Fibroblast of lung (primary cell): Measurements from ENCODE around the gene SHROOM3. TPM values are rescaled to one million over a fixed set of nuclear protein-coding genes. Genes with fewer than 3 reads are reported as not detected.

Experiments used
- DNase-seq, 2 donors: peaks; one replicate each; pipeline versions ENCODE4 v3.0.0 to v3.0.0-alpha.2; 2010; ENCODE audit warnings: low read depth in 2 of 2
- H2AFZ ChIP-seq: 2 replicates; pipeline ENCODE4 v1.5.1; 2012; ENCODE audit warnings: low read length, control low read depth, inconsistent platforms
- H3K27ac ChIP-seq: 2 replicates; pipeline ENCODE4 v1.5.1; 2011; ENCODE audit warnings: low read length, control low read depth; ENCODE audit not compliant: insufficient read depth
- H3K27me3 ChIP-seq: 2 replicates; pipeline ENCODE4 v1.5.1; 2011; ENCODE audit warnings: mild to moderate bottlenecking, low read length; ENCODE audit not compliant: control insufficient read depth, insufficient read depth
- H3K36me3 ChIP-seq: 2 replicates; pipeline ENCODE4 v1.5.1; 2011; ENCODE audit warnings: low read length; ENCODE audit not compliant: control insufficient read depth, insufficient read depth
- H3K4me1 ChIP-seq: 2 replicates; pipeline ENCODE4 v1.5.1; 2011; ENCODE audit warnings: low read length; ENCODE audit not compliant: control insufficient read depth, insufficient read depth; ENCODE audit errors: extremely low read depth
- H3K4me2 ChIP-seq: 2 replicates; pipeline ENCODE4 v1.5.1; 2011; ENCODE audit warnings: low read length, control low read depth; ENCODE audit not compliant: insufficient read depth; ENCODE audit errors: extremely low read depth
- H3K4me3 ChIP-seq, 4 experiments: fragments of 200-600 bp in 1 of 4; sonication (generic) in 1 of 4; replicated peaks in 1 of 4; 2 replicates each; pipeline ENCODE4 v1.5.1; 2011 to 2016; ENCODE audit warnings: low read length in 4 of 4, low read depth in 3 of 4, mild to moderate bottlenecking in 3 of 4, control low read depth in 2 of 4, inconsistent platforms in 1 of 4, mixed read lengths in 1 of 4; ENCODE audit not compliant: insufficient read depth in 1 of 4; ENCODE audit errors: control extremely low read depth in 1 of 4
- H3K79me2 ChIP-seq: 2 replicates; pipeline ENCODE4 v1.5.1; 2012; ENCODE audit warnings: mild to moderate bottlenecking, low read length, inconsistent platforms; ENCODE audit not compliant: control insufficient read depth, insufficient read depth
- H3K9ac ChIP-seq: 2 replicates; pipeline ENCODE4 v1.5.1; 2011; ENCODE audit warnings: mild to moderate bottlenecking, low read length, control low read depth; ENCODE audit not compliant: insufficient read depth
- H3K9me3 ChIP-seq: 2 replicates; pipeline ENCODE4 v1.5.1; 2012; ENCODE audit warnings: low read depth, low read length; ENCODE audit not compliant: control insufficient read depth, insufficient read depth
- H4K20me1 ChIP-seq: 2 replicates; pipeline ENCODE4 v1.5.1; 2011; ENCODE audit warnings: low read length; ENCODE audit not compliant: control insufficient read depth, insufficient read depth; ENCODE audit errors: extremely low read depth
- EZH2 ChIP-seq: IDR thresholded peaks from 2 replicates; pipeline ENCODE4 v1.5.1; 2012; ENCODE audit warnings: low read length, control low read depth, mild to moderate bottlenecking; ENCODE audit errors: missing control alignments
- polyA plus RNA-seq, 2 donors: library from polyadenylated mRNA; depleted of rRNA in 1 of 2; stranded (reverse) in 1 of 2; unstranded in 1 of 2; fragments of >200 nt; gene quantifications; 2 replicates each; pipeline ENCODE4 v1.2.1, GENCODE V29; 2011 to 2012; ENCODE audit warnings: missing spikeins in 1 of 2
- total RNA-seq: library from RNA; depleted of rRNA; stranded (reverse); fragments of >200 nt; gene quantifications from 2 replicates; pipeline ENCODE4 v1.2.1, GENCODE V29; 2014
- TF ChIP-seq, protein P1 (sequence below), 2 donors: IDR thresholded peaks in 1 of 2; conservative IDR thresholded peaks in 1 of 2; 1 replicate in 1 of 2; 2 replicates in 1 of 2; pipeline ENCODE4 v1.5.1; 2011 to 2012; ENCODE audit warnings: low read length in 2 of 2, control low read depth in 1 of 2, inconsistent platforms in 1 of 2, low read depth in 1 of 2, mild to moderate bottlenecking in 1 of 2

SHROOM3 gene
- total and polyA plus RNA-seq, 2 donors (not counting 1 experiment from before 2014, with no cell fraction given) = 9.9 to 23.9 TPM

DNA sequence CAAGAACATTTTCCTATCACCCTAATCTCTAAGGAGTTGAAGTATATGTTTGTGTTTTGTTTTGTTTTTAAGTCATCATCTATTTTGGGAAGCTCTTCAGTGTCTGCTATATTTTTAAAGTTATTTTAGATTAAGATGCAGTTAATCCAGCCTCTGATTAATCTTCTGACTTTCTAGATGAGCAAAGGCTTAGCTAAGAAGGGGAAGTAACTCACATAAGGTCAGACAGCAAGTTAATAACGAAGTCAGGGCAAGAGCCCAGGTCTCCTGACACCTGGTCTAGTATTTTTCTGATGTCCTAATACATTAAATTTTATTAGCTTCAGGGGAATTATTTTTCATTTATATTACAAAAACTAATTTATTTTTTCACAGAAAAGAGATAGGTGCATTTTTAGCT is 294.4 kb downstream of the SHROOM3 start:
- Histone ChIP-seq H3K9me3 (no peaks in the 10 kb centered on the region), H2AFZ (no peak overlapping the region), H3K9ac (no peak overlapping the region), H3K4me2 (no peak overlapping the region), H3K27me3 (no peaks in the 10 kb centered on the region), H3K27ac (no peak overlapping the region), H3K4me3 (no peak overlapping the region), H3K4me1 (peaks cover 5% of the 10 kb centered on the region), H3K36me3 (no peaks in the 10 kb centered on the region), H4K20me1 (no peaks in the 10 kb centered on the region), H3K79me2 (no peaks in the 10 kb centered on the region)
- TF ChIP-seq, protein P1, sequence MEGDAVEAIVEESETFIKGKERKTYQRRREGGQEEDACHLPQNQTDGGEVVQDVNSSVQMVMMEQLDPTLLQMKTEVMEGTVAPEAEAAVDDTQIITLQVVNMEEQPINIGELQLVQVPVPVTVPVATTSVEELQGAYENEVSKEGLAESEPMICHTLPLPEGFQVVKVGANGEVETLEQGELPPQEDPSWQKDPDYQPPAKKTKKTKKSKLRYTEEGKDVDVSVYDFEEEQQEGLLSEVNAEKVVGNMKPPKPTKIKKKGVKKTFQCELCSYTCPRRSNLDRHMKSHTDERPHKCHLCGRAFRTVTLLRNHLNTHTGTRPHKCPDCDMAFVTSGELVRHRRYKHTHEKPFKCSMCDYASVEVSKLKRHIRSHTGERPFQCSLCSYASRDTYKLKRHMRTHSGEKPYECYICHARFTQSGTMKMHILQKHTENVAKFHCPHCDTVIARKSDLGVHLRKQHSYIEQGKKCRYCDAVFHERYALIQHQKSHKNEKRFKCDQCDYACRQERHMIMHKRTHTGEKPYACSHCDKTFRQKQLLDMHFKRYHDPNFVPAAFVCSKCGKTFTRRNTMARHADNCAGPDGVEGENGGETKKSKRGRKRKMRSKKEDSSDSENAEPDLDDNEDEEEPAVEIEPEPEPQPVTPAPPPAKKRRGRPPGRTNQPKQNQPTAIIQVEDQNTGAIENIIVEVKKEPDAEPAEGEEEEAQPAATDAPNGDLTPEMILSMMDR (conservative IDR thresholded peaks at IDR 0.05 in 1 of 2, IDR thresholded peaks at IDR 0.05 in 1 of 2; ENCODE audit: low read depth in 1 of 2, low read length in 2 of 2) = no peak
- TF ChIP-seq EZH2 = no peak
- no peak for DNase-seq

DNA sequence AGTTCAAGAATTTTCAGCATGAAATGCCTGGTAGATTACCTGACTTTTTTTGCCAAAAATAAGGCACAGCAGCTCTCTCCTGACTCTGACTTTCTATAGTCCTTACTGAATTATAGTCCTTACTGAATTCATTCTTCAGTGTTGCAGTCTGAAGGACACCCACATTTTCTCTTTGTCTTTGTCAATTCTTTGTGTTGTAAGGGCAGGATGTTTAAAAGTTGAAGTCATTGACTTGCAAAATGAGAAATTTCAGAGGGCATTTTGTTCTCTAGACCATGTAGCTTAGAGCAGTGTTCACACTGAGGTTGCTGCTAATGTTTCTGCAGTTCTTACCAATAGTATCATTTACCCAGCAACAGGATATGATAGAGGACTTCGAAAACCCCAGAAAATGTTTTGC is 295.0 kb downstream of the SHROOM3 start:
- no peak overlapping the region for H3K4me2 ChIP-seq
- H3K79me2 ChIP-seq = no peaks in the 10 kb centered on the region
- TF ChIP-seq, protein P1 (conservative IDR thresholded peaks at IDR 0.05 in 1 of 2, IDR thresholded peaks at IDR 0.05 in 1 of 2; ENCODE audit: low read depth in 1 of 2, low read length in 2 of 2) = no peak
- no peak for TF ChIP-seq EZH2
- H3K9ac ChIP-seq = no peak overlapping the region
- H2AFZ ChIP-seq = no peak overlapping the region
- no peaks in the 10 kb centered on the region for H3K9me3 ChIP-seq
- no peak overlapping the region for H3K27ac ChIP-seq
- H3K36me3 ChIP-seq = no peaks in the 10 kb centered on the region
- H3K4me3 ChIP-seq = no peak overlapping the region
- H3K27me3 ChIP-seq = no peaks in the 10 kb centered on the region
- H4K20me1 ChIP-seq = no peaks in the 10 kb centered on the region
- peak in 1 of 2 donors; percentile 37 for DNase-seq
- peaks cover 5% of the 10 kb centered on the region for H3K4me1 ChIP-seq

DNA sequence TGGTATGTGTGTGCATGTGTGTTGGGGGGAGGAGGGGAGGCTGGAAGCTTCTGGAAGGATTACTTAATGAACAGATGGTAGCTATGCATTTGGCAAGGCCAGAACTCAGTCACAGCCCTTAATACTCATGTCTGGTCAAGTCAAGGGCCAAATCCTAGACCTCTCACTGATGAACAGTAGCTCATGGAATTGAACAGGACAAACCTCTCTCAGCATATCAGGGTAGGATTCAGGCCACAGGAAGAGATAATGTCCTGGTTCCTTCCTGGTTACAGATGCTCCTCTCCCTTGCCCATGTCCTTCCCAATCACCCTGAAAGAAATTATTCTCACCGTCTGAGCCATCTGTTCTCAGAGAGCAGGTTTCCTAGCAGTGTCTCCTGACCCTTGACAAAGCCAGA is 297.2 kb downstream of the SHROOM3 start:
- no peak overlapping the region for H2AFZ ChIP-seq
- no peak for DNase-seq
- no peaks in the 10 kb centered on the region for H3K27me3 ChIP-seq
- TF ChIP-seq, protein P1 (conservative IDR thresholded peaks at IDR 0.05 in 1 of 2, IDR thresholded peaks at IDR 0.05 in 1 of 2; ENCODE audit: low read depth in 1 of 2, low read length in 2 of 2) = no peak
- TF ChIP-seq EZH2 = no peak
- H3K36me3 ChIP-seq = no peaks in the 10 kb centered on the region
- no peak overlapping the region for H3K4me3 ChIP-seq
- peaks cover 14% of the 10 kb centered on the region for H3K4me1 ChIP-seq
- no peaks in the 10 kb centered on the region for H3K9me3 ChIP-seq
- no peak overlapping the region for H3K4me2 ChIP-seq
- H3K27ac ChIP-seq = no peak overlapping the region
- no peak overlapping the region for H3K9ac ChIP-seq
- H3K79me2 ChIP-seq = no peaks in the 10 kb centered on the region
- H4K20me1 ChIP-seq = no peaks in the 10 kb centered on the region
